MCF 10A (cell line): ENCODE measurements around the gene SPON1. TPM values are rescaled to one million over a fixed set of nuclear protein-coding genes. Genes with fewer than 3 reads are reported as not detected.

Source experiments
- BruUV-seq: library from RNA; stranded (reverse); fragments of 400-500 nt; replicated peaks from 2 replicates; lab custom pipeline; 2021; lab: Mats Ljungman, UMichigan
- CTCF ChIA-PET: fragments of 300-600 bp; sonication (Branson Sonifier 250); formaldehyde crosslinking; extraction: SDS; loops from one replicate; lab custom pipeline; 2021; ENCODE audit warnings: antibody characterized with exemption, inconsistent platforms; lab: Yijun Ruan, JAX
- POLR2A ChIA-PET: fragments of 300-600, 350-650 bp; sonication (Branson Sonifier 250); formaldehyde crosslinking; extraction: SDS; loops from one replicate; lab custom pipeline; 2020; ENCODE audit warnings: antibody characterized with exemption, inconsistent platforms; lab: Yijun Ruan, JAX
- DNase-seq: peaks from one replicate; pipeline ENCODE4 v3.0.0-alpha.2; 2018; ENCODE audit not compliant: unreplicated experiment
- H3K27ac Mint-ChIP-seq: one replicate; pipeline ENCODE4 v1.8.0; 2022; ENCODE audit warnings: mild to moderate bottlenecking, low read depth, mixed read lengths; ENCODE audit not compliant: unreplicated experiment
- H3K27me3 Mint-ChIP-seq: one replicate; pipeline ENCODE4 v1.8.0; 2022; ENCODE audit warnings: mixed read lengths; ENCODE audit not compliant: insufficient read depth, unreplicated experiment
- H3K36me3 Mint-ChIP-seq: one replicate; pipeline ENCODE4 v1.8.0; 2022; ENCODE audit warnings: mild to moderate bottlenecking, moderate library complexity, mixed read lengths; ENCODE audit not compliant: insufficient read depth, unreplicated experiment
- H3K4me1 Mint-ChIP-seq: one replicate; pipeline ENCODE4 v1.8.0; 2022; ENCODE audit warnings: mixed read lengths; ENCODE audit not compliant: insufficient read depth, unreplicated experiment
- H3K4me3 Mint-ChIP-seq: one replicate; pipeline ENCODE4 v1.8.0; 2022; ENCODE audit warnings: mild to moderate bottlenecking, moderate library complexity, mixed read lengths; ENCODE audit not compliant: unreplicated experiment
- H3K9me3 Mint-ChIP-seq: one replicate; pipeline ENCODE4 v1.8.0; 2022; ENCODE audit warnings: mixed read lengths; ENCODE audit not compliant: unreplicated experiment
- CTCF ChIP-seq: fragments of 200-600 bp; IDR thresholded peaks from one replicate; pipeline ENCODE4 v1.8.0; 2022; ENCODE audit warnings: antibody characterized with exemption, mild to moderate bottlenecking; ENCODE audit not compliant: unreplicated experiment
- intact Hi-C: fragments of 100-400 bp; cut with micrococcal nuclease; formaldehyde crosslinking; loops from 2 replicates; pipeline ENCODE4 v1.14.1; 2022
- total RNA-seq: library from RNA; stranded (reverse); gene quantifications from 2 replicates; pipeline ENCODE4 v1.2.3, GENCODE V29; 2022

SPON1 gene
- total RNA-seq, 1 experiment from 2014 or later = not detected

DNA sequence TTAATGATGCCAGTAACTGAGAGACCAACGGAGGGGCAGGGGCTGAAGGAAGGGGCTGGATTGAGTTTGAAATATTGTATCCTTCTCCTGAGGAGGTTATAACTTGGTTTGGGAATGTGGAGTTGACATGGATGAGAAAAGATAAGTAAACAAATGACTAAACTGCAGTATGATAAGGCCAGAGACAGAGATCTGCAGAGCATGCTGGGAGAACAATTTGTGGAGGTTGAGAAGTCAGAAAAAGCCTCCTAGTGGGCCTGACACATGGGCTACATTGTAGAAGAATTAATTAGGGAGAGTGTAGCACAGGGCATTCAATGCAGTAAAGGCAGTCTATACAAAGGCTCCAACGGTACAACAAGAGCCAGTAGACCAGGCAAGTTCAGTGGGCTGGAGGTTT is 55.9 kb downstream of the SPON1 start:
- H3K36me3 Mint-ChIP-seq = no peaks in the 10 kb centered on the region
- intact Hi-C loops = no loop called here
- no peak for TF ChIP-seq CTCF
- peaks cover 11% of the 10 kb centered on the region for H3K4me1 Mint-ChIP-seq
- BruUV-seq = no TSS peak
- CTCF ChIA-PET = interaction anchor here (0.6 kb wide), 1 partner anchor 296 kb away, joined by 3 read pairs; no protein-coding TSS in a partner anchor
- POLR2A ChIA-PET = no interaction called here
- H3K27ac Mint-ChIP-seq = no peak overlapping the region
- H3K4me3 Mint-ChIP-seq = no peak overlapping the region
- DNase-seq = no peak
- peaks cover 13% of the 10 kb centered on the region for H3K27me3 Mint-ChIP-seq
- H3K9me3 Mint-ChIP-seq = no peaks in the 10 kb centered on the region

DNA sequence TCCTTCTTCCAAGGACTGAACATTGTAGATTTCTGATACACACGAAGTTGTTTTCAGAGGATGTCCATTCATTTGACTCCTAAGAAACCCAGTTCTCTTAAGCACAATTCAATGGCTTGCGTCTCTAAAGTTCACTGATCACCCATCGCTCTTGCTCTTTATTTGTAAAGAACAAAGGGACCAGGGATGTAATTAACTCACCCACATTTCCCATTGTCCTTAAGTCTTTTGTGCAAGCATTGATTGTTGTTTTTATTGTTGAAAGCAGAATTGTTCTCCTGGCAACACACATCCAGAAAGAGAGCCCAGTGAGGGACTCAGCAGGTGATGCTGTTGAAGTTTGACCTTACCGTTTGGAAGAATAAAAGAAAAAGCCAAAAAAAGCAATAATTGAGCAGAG is 59.2 kb downstream of the SPON1 start:
- Mint-ChIP-seq H3K36me3 (no peaks in the 10 kb centered on the region), H3K4me1 (no peaks in the 10 kb centered on the region), H3K9me3 (no peaks in the 10 kb centered on the region), H3K27ac (no peak overlapping the region), H3K27me3 (peaks cover 20% of the 10 kb centered on the region), H3K4me3 (no peak overlapping the region)
- no peak for TF ChIP-seq CTCF
- no peak for DNase-seq
- ChIA-PET POLR2A (no interaction called here), CTCF (no interaction called here)
- intact Hi-C loops = no loop called here
- no TSS peak for BruUV-seq

- intact Hi-C loops = no loop called here
- ChIA-PET POLR2A (no interaction called here), CTCF (interaction anchor here (0.7 kb wide), 1 partner anchor 10 kb away, joined by 3 read pairs; no protein-coding TSS in a partner anchor)
- BruUV-seq = no TSS peak
- no peaks in the 10 kb centered on the region for H3K36me3 Mint-ChIP-seq
- H3K27ac Mint-ChIP-seq = no peak overlapping the region
- no peak for DNase-seq
- no peak for TF ChIP-seq CTCF
- H3K9me3 Mint-ChIP-seq = no peaks in the 10 kb centered on the region
- H3K4me1 Mint-ChIP-seq = no peaks in the 10 kb centered on the region
- H3K27me3 Mint-ChIP-seq = peaks cover 25% of the 10 kb centered on the region
- no peak overlapping the region for H3K4me3 Mint-ChIP-seq
Observed at GRCh38 chr11:14022251-14022650, 59.7 kb downstream of the SPON1 start.

- TF ChIP-seq CTCF = no peak
- CTCF ChIA-PET = interaction anchor here (0.7 kb wide), 1 partner anchor 9 kb away, joined by 3 read pairs; no protein-coding TSS in a partner anchor
- Mint-ChIP-seq H3K36me3 (no peaks in the 10 kb centered on the region), H3K4me1 (no peaks in the 10 kb centered on the region), H3K27ac (no peak overlapping the region), H3K9me3 (no peaks in the 10 kb centered on the region), H3K4me3 (no peak overlapping the region), H3K27me3 (peaks cover 25% of the 10 kb centered on the region)
- no TSS peak for BruUV-seq
- intact Hi-C loops = no loop called here
- POLR2A ChIA-PET = no interaction called here
- no peak for DNase-seq
Observed at GRCh38 chr11:14022821-14023220, 60.3 kb downstream of the SPON1 start.
